GM21619 (cell line): Measurements from ENCODE around the gene FBXL14.

Source experiments
- ATAC-seq: cut with Tn5 transposase; IDR thresholded peaks from one replicate; pipeline ENCODE4 v1.9.1; 2021; ENCODE audit not compliant: unreplicated experiment

Gene FBXL14

DNA sequence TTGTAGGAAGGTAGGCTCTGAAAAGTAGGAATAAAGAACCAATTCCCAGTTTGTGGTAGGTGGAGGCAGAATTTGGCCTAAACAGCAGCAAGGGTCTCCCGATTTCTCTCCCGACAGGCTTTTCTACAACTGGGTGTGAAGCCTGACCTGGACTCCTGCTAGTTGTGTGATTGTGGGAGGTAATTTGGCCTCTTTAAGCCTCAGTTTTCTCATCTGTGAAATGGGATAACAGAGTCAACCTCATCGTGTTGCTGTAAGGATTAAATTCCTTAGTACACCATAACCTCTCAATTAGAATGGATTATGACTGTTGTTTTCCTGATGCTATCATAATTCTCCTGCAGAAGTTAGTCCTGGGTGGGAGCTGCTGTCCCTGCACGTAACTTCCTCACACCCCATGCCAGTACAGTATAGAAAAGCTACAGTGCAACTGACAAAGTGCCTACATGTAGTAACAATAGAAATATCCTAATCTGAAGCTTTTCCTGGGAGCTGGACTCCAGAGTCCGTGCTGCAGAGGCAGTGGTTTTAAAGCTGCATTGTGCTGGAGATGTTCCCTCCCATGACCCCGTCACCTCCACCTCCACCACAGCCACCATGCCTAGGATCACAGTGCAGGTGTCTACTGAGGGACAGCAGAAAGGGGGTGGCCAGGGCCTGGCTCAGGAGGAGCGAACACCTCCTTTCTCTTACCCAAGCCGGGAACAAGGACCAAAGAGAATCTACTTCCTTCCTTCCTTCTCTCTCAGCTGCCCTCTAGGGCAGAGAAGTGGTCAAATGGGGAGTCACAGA is 76.5 kb downstream of the FBXL14 start:
- ATAC-seq, result no peak

DNA sequence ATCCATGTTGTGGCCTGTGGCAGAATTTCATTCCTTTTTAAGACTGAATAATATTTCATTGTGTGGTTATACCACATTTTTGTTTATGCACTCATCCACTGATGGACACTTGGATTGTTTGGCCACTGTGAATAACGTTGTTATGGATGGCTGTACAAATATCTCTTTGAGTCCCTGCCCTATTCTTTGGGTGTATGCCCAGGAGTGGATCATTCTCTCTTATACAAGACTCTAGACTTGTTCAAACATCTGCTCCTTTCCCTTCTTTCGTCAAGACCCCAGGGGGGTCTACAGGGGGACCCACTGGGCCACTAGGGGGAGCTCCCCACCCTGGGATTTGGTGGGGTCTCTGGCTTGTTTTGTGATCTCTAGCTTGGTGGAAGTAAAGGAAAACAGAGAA is 77.4 kb downstream of the FBXL14 start:
- ATAC-seq, result no peak
